IPS-20b (cell line): ENCODE data around the gene OLFM1.

Experiments used
- H3K27ac ChIP-seq: one replicate; pipeline ENCODE4 v1.5.1; 2013; ENCODE audit warnings: low read length
- H3K27me3 ChIP-seq: 2 replicates; pipeline ENCODE4 v1.6.1; 2013; ENCODE audit warnings: mild to moderate bottlenecking, low read length, inconsistent platforms; ENCODE audit not compliant: insufficient read depth
- H3K36me3 ChIP-seq: 2 replicates; pipeline ENCODE4 v1.6.1; 2013; ENCODE audit warnings: low read depth, mild to moderate bottlenecking, inconsistent platforms, low read length, moderate library complexity; ENCODE audit not compliant: insufficient read depth
- H3K4me1 ChIP-seq: 2 replicates; pipeline ENCODE4 v1.6.1; 2013; ENCODE audit warnings: mild to moderate bottlenecking, control low read depth, inconsistent platforms, low read length, moderate library complexity; ENCODE audit not compliant: insufficient read depth
- H3K4me3 ChIP-seq: 2 replicates; pipeline ENCODE4 v1.5.1; 2013; ENCODE audit warnings: mild to moderate bottlenecking, low read length, inconsistent platforms
- H3K9ac ChIP-seq: 2 replicates; pipeline ENCODE4 v1.6.1; 2013; ENCODE audit warnings: low read depth, mild to moderate bottlenecking, inconsistent platforms, low read length, moderate library complexity
- H3K9me3 ChIP-seq: 2 replicates; pipeline ENCODE4 v1.6.1; 2013; ENCODE audit warnings: mild to moderate bottlenecking, low read depth, low read length, inconsistent platforms; ENCODE audit not compliant: insufficient read depth

Gene OLFM1

GRCh38 chr9:135087899-135088347 is 455 bp downstream of the OLFM1 start:
- peak overlapping the region; percentile 75; the same call in 1 of the 2 replicates for H3K4me3 ChIP-seq
- peaks cover 60% of the 10 kb centered on the region for H3K27me3 ChIP-seq
- H3K36me3 ChIP-seq, result peaks cover 18% of the 10 kb centered on the region; the same call in 1 of the 2 replicates
- peak overlapping the region; percentile 48; the same call in 1 of the 2 replicates for H3K9ac ChIP-seq
- H3K27ac ChIP-seq, result no peak overlapping the region
- H3K4me1 ChIP-seq, result no peaks in the 10 kb centered on the region; the same call in 1 of the 2 replicates
- no peaks in the 10 kb centered on the region for H3K9me3 ChIP-seq

GRCh38 chr9:135088348-135088978 is 995 bp downstream of the OLFM1 start:
- peak overlapping the region; percentile 75; the same call in 1 of the 2 replicates for H3K4me3 ChIP-seq
- H3K9me3 ChIP-seq, result no peaks in the 10 kb centered on the region
- no peaks in the 10 kb centered on the region; the same call in 1 of the 2 replicates for H3K4me1 ChIP-seq
- H3K27me3 ChIP-seq, result peaks cover 60% of the 10 kb centered on the region
- H3K36me3 ChIP-seq, result peaks cover 18% of the 10 kb centered on the region; the same call in 1 of the 2 replicates
- H3K27ac ChIP-seq, result no peak overlapping the region
- peak overlapping the region; percentile 48; the same call in 1 of the 2 replicates for H3K9ac ChIP-seq

GRCh38 chr9:135088979-135089847 is 1.7 kb downstream of the OLFM1 start:
- no peaks in the 10 kb centered on the region for H3K9me3 ChIP-seq
- H3K27ac ChIP-seq, result no peak overlapping the region
- peaks cover 19% of the 10 kb centered on the region; the same call in 1 of the 2 replicates for H3K36me3 ChIP-seq
- H3K9ac ChIP-seq, result peak overlapping the region; percentile 48; the same call in 1 of the 2 replicates
- no peaks in the 10 kb centered on the region; the same call in 1 of the 2 replicates for H3K4me1 ChIP-seq
- H3K4me3 ChIP-seq, result peak overlapping the region; percentile 75; the same call in 1 of the 2 replicates
- peaks cover 58% of the 10 kb centered on the region for H3K27me3 ChIP-seq

GRCh38 chr9:135090081-135090480 is 2.6 kb downstream of the OLFM1 start:
- no peak overlapping the region for H3K9ac ChIP-seq
- no peak overlapping the region for H3K4me3 ChIP-seq
- H3K27me3 ChIP-seq, result peaks cover 49% of the 10 kb centered on the region
- no peaks in the 10 kb centered on the region; the same call in 1 of the 2 replicates for H3K4me1 ChIP-seq
- H3K27ac ChIP-seq, result no peak overlapping the region
- H3K9me3 ChIP-seq, result no peaks in the 10 kb centered on the region
- H3K36me3 ChIP-seq, result peaks cover 22% of the 10 kb centered on the region; the same call in 1 of the 2 replicates

GRCh38 chr9:135090547-135090946 is 3.1 kb downstream of the OLFM1 start:
- Histone ChIP-seq H3K27me3 (peaks cover 44% of the 10 kb centered on the region), H3K4me3 (no peak overlapping the region), H3K4me1 (no peaks in the 10 kb centered on the region; the same call in 1 of the 2 replicates), H3K9me3 (no peaks in the 10 kb centered on the region), H3K9ac (no peak overlapping the region), H3K36me3 (peaks cover 22% of the 10 kb centered on the region; the same call in 1 of the 2 replicates), H3K27ac (no peak overlapping the region)

GRCh38 chr9:135091545-135091944 is 4.1 kb downstream of the OLFM1 start:
- Histone ChIP-seq H3K27ac (no peak overlapping the region), H3K27me3 (peaks cover 36% of the 10 kb centered on the region)

GRCh38 chr9:135093111-135093510 is 5.6 kb downstream of the OLFM1 start:
- H3K27me3 ChIP-seq, result peaks cover 24% of the 10 kb centered on the region

More at GRCh38 chr9:135091545-135091944, 4.1 kb downstream of the OLFM1 start:
- no peaks in the 10 kb centered on the region for H3K9me3 ChIP-seq
- no peak overlapping the region for H3K9ac ChIP-seq
- no peaks in the 10 kb centered on the region for H3K4me1 ChIP-seq
- peaks cover 28% of the 10 kb centered on the region; the same call in 1 of the 2 replicates for H3K36me3 ChIP-seq
- H3K4me3 ChIP-seq, result no peak overlapping the region

GRCh38 chr9:135093911-135094584 is 6.6 kb downstream of the OLFM1 start:
- no peaks in the 10 kb centered on the region for H3K4me1 ChIP-seq
- H3K36me3 ChIP-seq, result peaks cover 50% of the 10 kb centered on the region; the same call in 1 of the 2 replicates
- H3K4me3 ChIP-seq, result no peak overlapping the region
- no peaks in the 10 kb centered on the region for H3K9me3 ChIP-seq
- H3K27ac ChIP-seq, result no peak overlapping the region
- H3K27me3 ChIP-seq, result peaks cover 15% of the 10 kb centered on the region
- H3K9ac ChIP-seq, result no peak overlapping the region

More at GRCh38 chr9:135093111-135093510, 5.6 kb downstream of the OLFM1 start:
- Histone ChIP-seq H3K9me3 (no peaks in the 10 kb centered on the region), H3K27ac (no peak overlapping the region), H3K4me1 (no peaks in the 10 kb centered on the region), H3K9ac (no peak overlapping the region), H3K36me3 (peaks cover 40% of the 10 kb centered on the region; the same call in 1 of the 2 replicates), H3K4me3 (no peak overlapping the region)

GRCh38 chr9:135095470-135096407 is 8.3 kb downstream of the OLFM1 start:
- Histone ChIP-seq H3K9me3 (no peaks in the 10 kb centered on the region), H3K27ac (no peak overlapping the region), H3K4me1 (no peaks in the 10 kb centered on the region), H3K27me3 (no peaks in the 10 kb centered on the region), H3K9ac (no peak overlapping the region), H3K4me3 (no peak overlapping the region), H3K36me3 (peaks cover 57% of the 10 kb centered on the region; the same call in 1 of the 2 replicates)

GRCh38 chr9:135096408-135096895 is 9.0 kb downstream of the OLFM1 start:
- Histone ChIP-seq H3K9ac (no peak overlapping the region), H3K27ac (no peak overlapping the region), H3K4me1 (no peaks in the 10 kb centered on the region), H3K27me3 (no peaks in the 10 kb centered on the region), H3K4me3 (no peak overlapping the region), H3K9me3 (no peaks in the 10 kb centered on the region), H3K36me3 (peaks cover 54% of the 10 kb centered on the region; the same call in 1 of the 2 replicates)
